H1 (cell line): Measurements from ENCODE around the gene HCAR1. TPM values are rescaled to one million over a fixed set of nuclear protein-coding genes. Genes with fewer than 3 reads are reported as not detected.

Experiments
- CTCF ChIA-PET: fragments of 300-600 bp; sonication (Branson Sonifier 250); formaldehyde crosslinking; loops from one replicate; lab custom pipeline; 2021; ENCODE audit not compliant: partially characterized antibody; lab: Charles Lee
- POLR2A ChIA-PET: fragments of 300-600 bp; sonication (Branson Sonifier 250); formaldehyde crosslinking; loops from one replicate; lab custom pipeline; 2021; ENCODE audit warnings: inconsistent platforms; ENCODE audit not compliant: partially characterized antibody; lab: Charles Lee
- DNase-seq, 2 experiments: peaks; one replicate each; pipeline versions ENCODE4 v3.0.0 to v3.0.0-alpha.2; 2010 to 2022; ENCODE audit warnings: low spot score in 2 of 2, low read depth in 1 of 2, mixed read lengths in 1 of 2
- FAIRE-seq: peaks from 2 replicates; lab custom pipeline; 2011; peaks lifted over from hg19 to GRCh38; lab: Jason Lieb, UNC
- H2AFZ ChIP-seq: 2 replicates; pipeline ENCODE4 v1.8.1; 2012; ENCODE audit warnings: low read length, inconsistent platforms
- H2AK5ac ChIP-seq: 2 replicates; pipeline ENCODE4 v1.6.1; 2013; ENCODE audit warnings: low read depth, low read length
- H2BK120ac ChIP-seq: replicated peaks from 2 replicates; pipeline ENCODE3; 2013; ENCODE audit warnings: low read depth, low read length, inconsistent platforms
- H2BK12ac ChIP-seq: 2 replicates; pipeline ENCODE4 v1.6.1; 2013; ENCODE audit warnings: low read depth, low read length
- H2BK15ac ChIP-seq: 2 replicates; pipeline ENCODE4 v1.6.1; 2013; ENCODE audit warnings: low read length
- H2BK20ac ChIP-seq: 2 replicates; pipeline ENCODE4 v1.6.1; 2013; ENCODE audit warnings: low read length
- H2BK5ac ChIP-seq: 2 replicates; pipeline ENCODE4 v1.6.1; 2013; ENCODE audit warnings: low read depth, low read length
- H3K14ac ChIP-seq: 2 replicates; pipeline ENCODE4 v1.6.1; 2013; ENCODE audit warnings: inconsistent platforms; ENCODE audit not compliant: insufficient read length
- H3K18ac ChIP-seq: 2 replicates; pipeline ENCODE4 v1.6.1; 2013; ENCODE audit warnings: low read length; ENCODE audit errors: extremely low read depth
- H3K23ac ChIP-seq: 2 replicates; pipeline ENCODE4 v1.6.1; 2013; ENCODE audit warnings: inconsistent platforms; ENCODE audit not compliant: insufficient read length
- H3K23me2 ChIP-seq: 2 replicates; pipeline ENCODE4 v1.6.1; 2013; ENCODE audit warnings: low read depth, low read length
- H3K27ac ChIP-seq: 2 replicates; pipeline ENCODE4 v1.6.1; 2011; ENCODE audit warnings: low read depth, low read length, inconsistent platforms
- H3K27me3 ChIP-seq, 4 experiments: replicated peaks in 1 of 4; 1 replicate in 1 of 4; 2 replicates in 3 of 4; pipeline versions ENCODE4 v1.6.1 to v1.8.1; 2011 to 2013; ENCODE audit warnings: low read length in 3 of 4, mild to moderate bottlenecking in 3 of 4, inconsistent platforms in 2 of 4, mixed read lengths in 2 of 4, moderate library complexity in 1 of 4; ENCODE audit not compliant: control insufficient read depth in 3 of 4, insufficient read depth in 3 of 4; ENCODE audit errors: extremely low read depth in 1 of 4
- H3K36me3 ChIP-seq, 4 experiments: 2 replicates each; pipeline versions ENCODE4 v1.6.1 to v1.8.1; 2011 to 2013; ENCODE audit warnings: mild to moderate bottlenecking in 4 of 4, low read length in 3 of 4, moderate library complexity in 2 of 4, control low read depth in 1 of 4, inconsistent platforms in 1 of 4; ENCODE audit not compliant: insufficient read depth in 4 of 4, control insufficient read depth in 2 of 4
- H3K4ac ChIP-seq: replicated peaks from 2 replicates; pipeline ENCODE3; 2013; ENCODE audit warnings: low read length, low read depth, mixed read lengths, inconsistent platforms; ENCODE audit not compliant: insufficient read length
- H3K4me1 ChIP-seq, 4 experiments: replicated peaks in 1 of 4; 1 replicate in 1 of 4; 2 replicates in 3 of 4; pipeline versions ENCODE4 v1.6.1 to v1.8.1; 2011 to 2013; ENCODE audit warnings: low read length in 3 of 4, inconsistent platforms in 2 of 4, mixed read lengths in 1 of 4; ENCODE audit not compliant: insufficient read depth in 4 of 4, control insufficient read depth in 3 of 4
- H3K4me2 ChIP-seq, 2 experiments: 2 replicates each; pipeline versions ENCODE4 v1.6.1 to v1.8.1; 2011 to 2013; ENCODE audit warnings: low read depth in 2 of 2, low read length in 2 of 2, control low read depth in 1 of 2, inconsistent platforms in 1 of 2, mild to moderate bottlenecking in 1 of 2; ENCODE audit not compliant: insufficient read depth in 1 of 2
- H3K4me3 ChIP-seq, 4 experiments: fragments of 200-600, 300-600 bp in 1 of 4; sonication (generic), shearing (Covaris generic), sonication (Bioruptor Twin) in 1 of 4; 2 replicates each; pipeline versions ENCODE4 v1.5.1 to v1.8.1; 2011 to 2016; ENCODE audit warnings: low read length in 4 of 4, low read depth in 3 of 4, control low read depth in 2 of 4, inconsistent platforms in 2 of 4, mild to moderate bottlenecking in 2 of 4, mixed read lengths in 1 of 4, moderate library complexity in 1 of 4; ENCODE audit not compliant: insufficient read depth in 2 of 4; ENCODE audit errors: extremely low read depth in 1 of 4
- H3K56ac ChIP-seq: replicated peaks from 2 replicates; pipeline ENCODE3; 2013; ENCODE audit warnings: low read depth, mild to moderate bottlenecking, mixed read lengths, low read length, inconsistent platforms; ENCODE audit not compliant: insufficient read length
- H3K79me1 ChIP-seq: 2 replicates; pipeline ENCODE4 v1.6.1; 2013; ENCODE audit warnings: low read depth, low read length, control low read depth
- H3K79me2 ChIP-seq, 2 experiments: 2 replicates each; pipeline versions ENCODE4 v1.6.1 to v1.8.1; 2012 to 2013; ENCODE audit warnings: low read length in 2 of 2, mild to moderate bottlenecking in 2 of 2, inconsistent platforms in 1 of 2; ENCODE audit not compliant: insufficient read depth in 2 of 2, control insufficient read depth in 1 of 2
- H3K9ac ChIP-seq, 4 experiments: replicated peaks in 1 of 4; 1 replicate in 1 of 4; 2 replicates in 3 of 4; pipeline versions ENCODE4 v1.6.1 to v1.8.1; 2011 to 2013; ENCODE audit warnings: low read depth in 3 of 4, low read length in 3 of 4, control low read depth in 2 of 4, mild to moderate bottlenecking in 2 of 4, moderate library complexity in 2 of 4, inconsistent platforms in 1 of 4; ENCODE audit errors: extremely low read depth in 1 of 4
- H3K9me3 ChIP-seq, 2 experiments: 2 replicates each; pipeline versions ENCODE4 v1.6.1 to v1.8.1; 2012 to 2013; ENCODE audit warnings: mild to moderate bottlenecking in 2 of 2, moderate library complexity in 2 of 2, control low read depth in 1 of 2, inconsistent platforms in 1 of 2, low read depth in 1 of 2, low read length in 1 of 2, mixed read lengths in 1 of 2; ENCODE audit not compliant: insufficient read depth in 2 of 2
- H4K20me1 ChIP-seq, 2 experiments: replicated peaks in 1 of 2; 2 replicates each; pipeline versions ENCODE3 to v1.8.1; 2011 to 2013; ENCODE audit warnings: inconsistent platforms in 2 of 2, low read length in 2 of 2, mild to moderate bottlenecking in 1 of 2; ENCODE audit not compliant: insufficient read depth in 2 of 2, control insufficient read depth in 1 of 2
- H4K5ac ChIP-seq: 2 replicates; pipeline ENCODE4 v1.6.1; 2013; ENCODE audit warnings: low read length, low read depth, mixed read lengths, inconsistent platforms; ENCODE audit not compliant: insufficient read length
- H4K8ac ChIP-seq: 2 replicates; pipeline ENCODE4 v1.8.0; 2013; ENCODE audit warnings: mild to moderate bottlenecking, moderate library complexity, low read length, inconsistent platforms; ENCODE audit not compliant: insufficient read depth; ENCODE audit errors: extremely low read depth
- H4K91ac ChIP-seq: replicated peaks from 2 replicates; pipeline ENCODE3; 2013; ENCODE audit warnings: low read length, mixed read lengths, inconsistent platforms; ENCODE audit not compliant: insufficient read length
- ASH2L ChIP-seq: fragments of 200-600, 300-600 bp; sonication (generic); IDR thresholded peaks from one replicate; pipeline ENCODE4 v1.7.1; 2017; ENCODE audit warnings: low read length
- KDM4A ChIP-seq: IDR thresholded peaks from one replicate; pipeline ENCODE4 v1.7.1; 2012; ENCODE audit warnings: low read depth, mild to moderate bottlenecking, moderate library complexity, low read length, inconsistent platforms; ENCODE audit not compliant: severe bottlenecking
- WGBS, 2 experiments: shearing (Covaris generic) in 1 of 2; methylation state at CpG; one replicate each; pipeline versions ENCODE4 v1.1.6 to v1.1.7; 2013 to 2015; ENCODE audit warnings: low lambda C conversion rate in 2 of 2, mixed read lengths in 2 of 2, inconsistent platforms in 1 of 2, low coverage in 1 of 2, missing lambda C conversion rate in 1 of 2; ENCODE audit not compliant: insufficient replicate concordance in 2 of 2, insufficient coverage in 1 of 2, insufficient read length in 1 of 2; ENCODE audit errors: extremely low coverage in 1 of 2, missing lambda C conversion rate in 1 of 2; 5-methylcytosine and 5-hydroxymethylcytosine counted together
- polyA plus RNA-seq, 7 experiments: library from polyadenylated mRNA; depleted of rRNA in 3 of 7; stranded (reverse) in 5 of 7; unstranded in 2 of 7; fragments of >200 nt in 5 of 7; fragments of 200-250 nt in 2 of 7; gene quantifications; 1 replicate in 5 of 7; 2 replicates in 1 of 7; 4 replicates in 1 of 7; pipeline versions ENCODE4 v1.2.1 to v1.2.3, GENCODE V29; 2011 to 2013; ENCODE audit warnings: missing spikeins in 2 of 7, mixed read lengths in 2 of 7
- total RNA-seq: library from RNA; stranded (reverse); fragmentation: NEBNext Ultra II Directional; extraction: Animal tissue kit (Norgen Biotek cat#: 25700); gene quantifications from 2 replicates; pipeline ENCODE4 v1.2.1, GENCODE V29; 2021

The HCAR1 gene
- total and polyA plus RNA-seq, 2 of the 8 experiments (the other 6 are each of a cell fraction or from before 2014, with no cell fraction given) = 0.02 TPM; not detected in 1

GRCh38 chr12:122753319-122753650 lies 22.6 kb upstream of the HCAR1 start:
- peak overlapping the region; percentile 79 to 98 (median 88) for H3K4me3 ChIP-seq
- H3K18ac ChIP-seq = no peak overlapping the region
- H3K27me3 ChIP-seq = no peaks in the 10 kb centered on the region
- no peak overlapping the region for H2BK15ac ChIP-seq
- no peak overlapping the region for H2AFZ ChIP-seq
- no peak overlapping the region for H3K14ac ChIP-seq
- DNase-seq (no peak), FAIRE-seq (no peak)
- no peaks in the 10 kb centered on the region for H3K9me3 ChIP-seq
- H2AK5ac ChIP-seq = peak overlapping the region; percentile 99
- H3K23ac ChIP-seq = no peak overlapping the region
- H3K23me2 ChIP-seq = 0 out of 2 replicates have a peak, but pooled peaks cover 7% of the 10 kb centered on the region
- ChIA-PET CTCF (interaction anchor here (1.2 to 3.0 kb wide), 5 partner anchors 9 to 122 kb away, joined by 4 to 19 read pairs (median 6); no protein-coding TSS in a partner anchor), POLR2A (interaction anchor here (0.8 to 2.7 kb wide), 13 partner anchors 11 to 274 kb away, joined by 3 to 16 read pairs (median 4); partner anchors contain the start of genes KNTC1 and RSRC2)
- H3K4ac ChIP-seq = peak overlapping the region; percentile 36
- H4K20me1 ChIP-seq = peaks cover 2 to 3% of the 10 kb centered on the region in 2 experiments
- peak; percentile 12 for TF ChIP-seq ASH2L
- no peak for TF ChIP-seq KDM4A
- H2BK5ac ChIP-seq = peak overlapping the region; percentile 93
- H3K79me1 ChIP-seq = peaks cover 2% of the 10 kb centered on the region; the same call in 1 of the 2 replicates
- peaks cover 16 to 38% (median 33%) of the 10 kb centered on the region in 4 experiments for H3K36me3 ChIP-seq
- peak overlapping the region; percentile 20 for H4K91ac ChIP-seq
- H3K4me2 ChIP-seq = peak overlapping the region; percentile 84 to 96
- no peak overlapping the region for H2BK120ac ChIP-seq
- no peak overlapping the region for H2BK12ac ChIP-seq
- peak overlapping the region; percentile 7; the same call in 1 of the 2 replicates for H4K8ac ChIP-seq
- H3K9ac ChIP-seq = peak overlapping the region; percentile 95 to 99 (median 98)
- H2BK20ac ChIP-seq = no peak overlapping the region
- H3K79me2 ChIP-seq = peaks cover 0 to 47% of the 10 kb centered on the region in 2 experiments; a peak in 3 of 4 replicates
- WGBS, 2 experiments = 11% methylated on average over 5 of the region's 5 CpGs; no CpG with 5 or more reads in 1 of the 2 experiments
- no peak overlapping the region for H3K56ac ChIP-seq
- H3K27ac ChIP-seq = peak overlapping the region; percentile 83
- no peak overlapping the region for H4K5ac ChIP-seq
- peaks cover 2 to 9% (median 6%) of the 10 kb centered on the region in 4 experiments; a peak in 5 of 7 replicates for H3K4me1 ChIP-seq
